Neutrophil (primary cell): ENCODE results near the gene S1PR4.

Experiments used
- H3K27ac ChIP-seq: fragments of 200-600 bp; sonication (generic); 2 replicates; pipeline ENCODE4 v1.5.1; 2016; ENCODE audit warnings: mild to moderate bottlenecking, moderate library complexity
- H3K27me3 ChIP-seq: fragments of 200-600 bp; sonication (generic); 2 replicates; pipeline ENCODE4 v1.6.0; 2016; ENCODE audit warnings: mild to moderate bottlenecking
- H3K36me3 ChIP-seq: fragments of 200-600 bp; sonication (generic); 2 replicates; pipeline ENCODE4 v1.5.1; 2017
- H3K4me1 ChIP-seq, 2 experiments: fragments of 200-600 bp in 1 of 2; sonication (generic) in 1 of 2; 1 replicate in 1 of 2; 2 replicates in 1 of 2; pipeline versions ENCODE4 v1.5.1 to v1.6.1; 2013 to 2016; ENCODE audit warnings: low read depth in 1 of 2, low read length in 1 of 2, mild to moderate bottlenecking in 1 of 2, moderate library complexity in 1 of 2; ENCODE audit not compliant: control insufficient read depth in 1 of 2, insufficient read depth in 1 of 2
- H3K4me3 ChIP-seq, 2 experiments: fragments of 200-600 bp in 1 of 2; sonication (generic) in 1 of 2; 1 replicate in 1 of 2; 2 replicates in 1 of 2; pipeline ENCODE4 v1.5.1; 2013 to 2016; ENCODE audit warnings: low read depth in 1 of 2, low read length in 1 of 2, mild to moderate bottlenecking in 1 of 2, moderate library complexity in 1 of 2
- H3K9me3 ChIP-seq: fragments of 200-600 bp; sonication (generic); 2 replicates; pipeline ENCODE4 v1.5.1; 2016
- TF ChIP-seq, protein P1 (sequence below): fragments of 200-600 bp; sonication (generic); IDR thresholded peaks from 2 replicates; pipeline ENCODE4 v1.5.1; 2016; ENCODE audit warnings: antibody characterized with exemption

The S1PR4 gene

DNA sequence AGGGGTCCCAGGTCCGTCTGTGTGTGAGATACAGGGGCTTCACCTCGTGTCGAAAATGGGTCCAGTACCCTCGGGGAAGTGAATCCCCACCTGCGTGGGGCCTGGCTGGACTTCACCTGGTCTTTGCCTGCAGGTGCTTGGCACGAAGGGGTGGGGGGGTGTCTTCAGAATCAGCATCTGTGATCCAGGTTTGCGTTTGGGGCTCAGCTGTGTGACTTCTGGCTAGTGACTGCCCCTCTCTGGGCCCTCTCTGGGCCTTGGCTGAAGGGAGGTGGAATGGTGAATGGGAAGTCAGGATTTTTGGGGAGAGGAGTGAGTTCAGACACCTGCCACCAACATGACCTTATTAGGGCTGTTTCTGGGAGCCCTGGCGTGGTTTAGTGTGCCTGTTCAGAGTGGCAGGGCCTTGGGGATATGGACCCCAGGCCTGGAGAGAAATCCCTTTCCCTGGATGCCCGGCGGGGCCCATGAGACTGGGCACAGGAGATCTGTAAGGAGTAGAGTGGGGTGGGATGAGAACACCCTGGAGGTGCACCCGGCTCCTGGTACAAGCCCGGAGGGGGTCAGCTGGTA lies 48.6 kb downstream of the S1PR4 start:
- TF ChIP-seq, protein P1, sequence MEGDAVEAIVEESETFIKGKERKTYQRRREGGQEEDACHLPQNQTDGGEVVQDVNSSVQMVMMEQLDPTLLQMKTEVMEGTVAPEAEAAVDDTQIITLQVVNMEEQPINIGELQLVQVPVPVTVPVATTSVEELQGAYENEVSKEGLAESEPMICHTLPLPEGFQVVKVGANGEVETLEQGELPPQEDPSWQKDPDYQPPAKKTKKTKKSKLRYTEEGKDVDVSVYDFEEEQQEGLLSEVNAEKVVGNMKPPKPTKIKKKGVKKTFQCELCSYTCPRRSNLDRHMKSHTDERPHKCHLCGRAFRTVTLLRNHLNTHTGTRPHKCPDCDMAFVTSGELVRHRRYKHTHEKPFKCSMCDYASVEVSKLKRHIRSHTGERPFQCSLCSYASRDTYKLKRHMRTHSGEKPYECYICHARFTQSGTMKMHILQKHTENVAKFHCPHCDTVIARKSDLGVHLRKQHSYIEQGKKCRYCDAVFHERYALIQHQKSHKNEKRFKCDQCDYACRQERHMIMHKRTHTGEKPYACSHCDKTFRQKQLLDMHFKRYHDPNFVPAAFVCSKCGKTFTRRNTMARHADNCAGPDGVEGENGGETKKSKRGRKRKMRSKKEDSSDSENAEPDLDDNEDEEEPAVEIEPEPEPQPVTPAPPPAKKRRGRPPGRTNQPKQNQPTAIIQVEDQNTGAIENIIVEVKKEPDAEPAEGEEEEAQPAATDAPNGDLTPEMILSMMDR, result no peak
- H3K4me3 ChIP-seq, result no peak overlapping the region
- no peaks in the 10 kb centered on the region for H3K9me3 ChIP-seq
- H3K36me3 ChIP-seq, result no peaks in the 10 kb centered on the region
- no peak overlapping the region for H3K27ac ChIP-seq
- H3K27me3 ChIP-seq, result peaks cover 99% of the 10 kb centered on the region
- peaks cover 0 to 3% of the 10 kb centered on the region in 2 experiments for H3K4me1 ChIP-seq

DNA sequence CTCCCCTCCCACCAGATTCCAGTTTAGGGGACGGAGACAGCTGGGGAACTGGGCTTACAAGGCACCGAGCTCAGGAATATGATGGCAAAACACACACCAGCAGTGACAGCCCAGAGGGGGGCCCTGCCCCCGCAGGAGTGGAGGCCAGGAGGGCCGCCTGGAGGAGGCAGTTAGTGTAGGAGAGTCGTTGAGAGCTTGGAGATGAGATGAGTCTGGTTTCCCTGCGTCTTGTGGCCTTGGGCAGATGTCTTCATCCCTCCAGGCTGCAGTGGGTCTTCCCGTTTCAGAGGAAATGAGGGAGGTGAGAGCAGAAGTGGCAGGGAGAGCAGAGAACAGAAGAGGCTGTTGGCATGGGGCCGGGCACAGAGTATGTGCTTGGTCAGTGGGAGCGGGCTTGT lies 50.8 kb downstream of the S1PR4 start:
- H3K4me3 ChIP-seq, result no peak overlapping the region

More for the DNA sequence above, 50.8 kb downstream of the S1PR4 start:
- Histone ChIP-seq H3K9me3 (no peaks in the 10 kb centered on the region), H3K36me3 (no peaks in the 10 kb centered on the region), H3K27ac (no peak overlapping the region), H3K4me1 (peaks cover 0 to 3% of the 10 kb centered on the region in 2 experiments), H3K27me3 (peaks cover 98% of the 10 kb centered on the region)
- TF ChIP-seq, protein P1, result no peak
